ENCODE results near the gene CAMK1. TPM values are rescaled to one million over a fixed set of nuclear protein-coding genes. Genes with fewer than 3 reads are reported as not detected.

CAMK1 gene
- total and polyA plus RNA-seq, 9 of the 15 experiments (the other 6 are each of a cell fraction or from before 2014, with no cell fraction given): 0.23 to 10.7 (median 6.0) TPM

- TF ChIP-seq ZNF592 (IDR thresholded peaks at IDR 0.05): peak; percentile 48; the same call in 1 of the 2 replicates
- no peak for TF ChIP-seq MTA2 (IDR thresholded peaks at IDR 0.05; ENCODE audit: low read depth)
- no peak for TF ChIP-seq HMG20A (CRISPR knock-in tag; conservative IDR thresholded peaks at IDR 0.05)
- TF ChIP-seq MECOM (CRISPR knock-in tag; IDR thresholded peaks at IDR 0.05): no peak
- no peak for TF ChIP-seq ZNF778 (CRISPR knock-in tag; IDR thresholded peaks at IDR 0.05)
- TF ChIP-seq HMG20B (CRISPR knock-in tag; IDR thresholded peaks at IDR 0.05): no peak
- TF ChIP-seq FUS (optimal IDR thresholded peaks at IDR 0.05; ENCODE audit: low read depth, low read length): no peak
- TF ChIP-seq KLF10 (CRISPR knock-in tag; IDR thresholded peaks at IDR 0.05): no peak
- TF ChIP-seq NFRKB (IDR thresholded peaks at IDR 0.05; ENCODE audit: low read depth): no peak
- no peak for TF ChIP-seq RBM39 (optimal IDR thresholded peaks at IDR 0.05; ENCODE audit: low read depth, low read length)
- no peak for TF ChIP-seq CTCFL (IDR thresholded peaks at IDR 0.05; ENCODE audit: borderline replicate concordance, insufficient read depth, low read depth, low read length, poor library complexity, severe bottlenecking)
- TF ChIP-seq ESRRB (CRISPR knock-in tag; IDR thresholded peaks at IDR 0.05; ENCODE audit: borderline replicate concordance): no peak
- TF ChIP-seq SRSF1 (IDR thresholded peaks at IDR 0.05; ENCODE audit: low read depth, low read length): no peak
- TF ChIP-seq USF1 (CRISPR knock-in tag; IDR thresholded peaks at IDR 0.05): peak; percentile 89
- no peak for TF ChIP-seq CEBPZ (IDR thresholded peaks at IDR 0.05; ENCODE audit: borderline replicate concordance, low read depth, low read length)
- no peak for TF ChIP-seq SETDB1 (IDR thresholded peaks at IDR 0.05; ENCODE audit: low read length)
- TF ChIP-seq CBFB (CRISPR knock-in tag; IDR thresholded peaks at IDR 0.05): no peak
- TF ChIP-seq RBFOX2 (IDR thresholded peaks at IDR 0.05; ENCODE audit: low read depth, low read length): no peak
Measured at GRCh38 chr3:9715764-9716437, 53.8 kb downstream of the CAMK1 start (continued).
